Activated CD4-positive, CD25-positive, alpha-beta regulatory T cell treated with anti-CD3 and anti-CD28 coated beads, Interleukin-2, amount 50 U/mL, for 24 hours (primary cell): Measurements from ENCODE around the gene UBE2R2.
"Not testable (repeated sequence)": the region's sequence is repeated elsewhere in the genome, so short reads cannot be mapped to it uniquely, and the experiment has no call there.

Experiments
- ATAC-seq, 2 donors: fragments of 150-1000 bp; cut with Tn5 transposase; one replicate each; pipeline ENCODE4 v1.10.0; 2021; ENCODE audit warnings: mild to moderate bottlenecking in 1 of 2, moderate library complexity in 1 of 2

The UBE2R2 gene

GRCh38 chr9:33843312-33843961 is 26.5 kb downstream of the UBE2R2 start:
- ATAC-seq: no peak

GRCh38 chr9:33846231-33846630 is 29.3 kb downstream of the UBE2R2 start:
- ATAC-seq: no peak

GRCh38 chr9:33847894-33848205 is 30.9 kb downstream of the UBE2R2 start:
- not testable (repeated sequence) for ATAC-seq

GRCh38 chr9:33850267-33850629 is 33.3 kb downstream of the UBE2R2 start:
- ATAC-seq: no peak

- ATAC-seq: no peak
Measured at GRCh38 chr9:33850677-33851076, 33.7 kb downstream of the UBE2R2 start.

GRCh38 chr9:33851301-33851700 is 34.3 kb downstream of the UBE2R2 start:
- no peak for ATAC-seq

- peak; percentile 32 to 51 for ATAC-seq
Measured at GRCh38 chr9:33852216-33852826, 35.4 kb downstream of the UBE2R2 start.

GRCh38 chr9:33856247-33856646 is 39.3 kb downstream of the UBE2R2 start:
- no peak for ATAC-seq

- no peak for ATAC-seq
Measured at GRCh38 chr9:33858423-33858822, 41.5 kb downstream of the UBE2R2 start.

- ATAC-seq: no peak
Measured at GRCh38 chr9:33860200-33860871, 43.4 kb downstream of the UBE2R2 start.

GRCh38 chr9:33861917-33862453 is 45.0 kb downstream of the UBE2R2 start:
- ATAC-seq: no peak

GRCh38 chr9:33863027-33863426 is 46.1 kb downstream of the UBE2R2 start:
- not testable (repeated sequence) for ATAC-seq

GRCh38 chr9:33867747-33868439 is 50.9 kb downstream of the UBE2R2 start:
- no peak for ATAC-seq

GRCh38 chr9:33868440-33868973 is 51.5 kb downstream of the UBE2R2 start:
- ATAC-seq: no peak

- ATAC-seq: not testable (repeated sequence)
Measured at GRCh38 chr9:33869243-33869642, 52.3 kb downstream of the UBE2R2 start.

- no peak for ATAC-seq
Measured at GRCh38 chr9:33877727-33878489, 60.9 kb downstream of the UBE2R2 start.

- no peak for ATAC-seq
Measured at GRCh38 chr9:33878691-33879366, 61.9 kb downstream of the UBE2R2 start.

- ATAC-seq: no peak
Measured at GRCh38 chr9:33880211-33881089, 63.5 kb downstream of the UBE2R2 start.

GRCh38 chr9:33881635-33882034 is 64.7 kb downstream of the UBE2R2 start:
- peak; percentile 48 to 85 for ATAC-seq

GRCh38 chr9:33884856-33885701 is 68.1 kb downstream of the UBE2R2 start:
- ATAC-seq: no peak
